Aorta (tissue), 5 donors: ENCODE measurements around the gene CCDC182. TPM values are rescaled to one million over a fixed set of nuclear protein-coding genes. Genes with fewer than 3 reads are reported as not detected.

Experiments
- ATAC-seq: fragments of 200-7000 bp; cut with Tn5 transposase; one replicate; pipeline ENCODE4 v1.9.1; 2022; ENCODE audit warnings: moderate library complexity; ENCODE audit not compliant: low FRiP score
- DNase-seq, 2 donors: peaks; one replicate each; pipeline ENCODE4 v3.0.0-alpha.2; 2020
- H3K27ac ChIP-seq, 2 donors: one replicate each; pipeline ENCODE4 v1.5.1; 2013; ENCODE audit warnings: low read length in 2 of 2, mild to moderate bottlenecking in 2 of 2, moderate library complexity in 2 of 2, control low read depth in 1 of 2, inconsistent platforms in 1 of 2, low read depth in 1 of 2
- H3K27me3 ChIP-seq, 2 donors: one replicate each; pipeline ENCODE4 v1.6.1; 2013; ENCODE audit warnings: control low read depth in 1 of 2, low read length in 1 of 2, mild to moderate bottlenecking in 1 of 2, moderate library complexity in 1 of 2; ENCODE audit not compliant: insufficient read depth in 2 of 2, control insufficient read depth in 1 of 2
- H3K36me3 ChIP-seq, 2 donors: one replicate each; pipeline ENCODE4 v1.6.1; 2013; ENCODE audit warnings: control low read depth in 1 of 2, low read length in 1 of 2, mild to moderate bottlenecking in 1 of 2; ENCODE audit not compliant: insufficient read depth in 2 of 2, control insufficient read depth in 1 of 2
- H3K4me1 ChIP-seq, 2 donors: one replicate each; pipeline ENCODE4 v1.6.1; 2013; ENCODE audit warnings: low read length in 2 of 2, control low read depth in 1 of 2, mild to moderate bottlenecking in 1 of 2, moderate library complexity in 1 of 2; ENCODE audit not compliant: insufficient read depth in 2 of 2, control insufficient read depth in 1 of 2
- H3K4me3 ChIP-seq, 2 donors: one replicate each; pipeline ENCODE4 v1.5.1; 2013; ENCODE audit warnings: low read length in 2 of 2, control low read depth in 1 of 2, mild to moderate bottlenecking in 1 of 2
- H3K9me3 ChIP-seq: one replicate; pipeline ENCODE4 v1.6.1; 2013; ENCODE audit warnings: mild to moderate bottlenecking, low read length; ENCODE audit not compliant: control insufficient read depth
- WGBS, 2 donors: extraction: QIAGEN DNeasy Blood & Tissue Kit; methylation state at CpG; one replicate each; pipeline ENCODE4 v1.1.7; 2013; 5-methylcytosine and 5-hydroxymethylcytosine counted together
- intact Hi-C, 2 donors: fragments of 100-400 bp; cut with DNase I; formaldehyde crosslinking; loops; one replicate each; pipeline versions ENCODE4 v1.14.2 to v1.15.0; 2022
- polyA plus RNA-seq, 2 donors: library from polyadenylated mRNA; stranded (reverse); fragments of 200-250 nt; gene quantifications; one replicate each; pipeline ENCODE4 v1.2.3, GENCODE V29; 2013
- total RNA-seq, 2 donors: library from RNA; stranded (reverse); fragmentation: NEBNext Ultra II Directional; extraction: Animal tissue kit (Norgen Biotek cat#: 25700); gene quantifications; one replicate each; pipeline ENCODE4 v1.2.1, GENCODE V29; 2021
- donor health status: healthy with polysubstance abuse.
- donor health status: Bipolar disorder and iron deficiency.
- donor health status: DM: no; HTN: no; CAD: no.
- donor health status: DM: no; HTN: no; CAD: no.
- donor health status: DM: yes; HTN: yes; CAD: no.

Gene CCDC182
- total and polyA plus RNA-seq, 4 donors, result not detected

DNA sequence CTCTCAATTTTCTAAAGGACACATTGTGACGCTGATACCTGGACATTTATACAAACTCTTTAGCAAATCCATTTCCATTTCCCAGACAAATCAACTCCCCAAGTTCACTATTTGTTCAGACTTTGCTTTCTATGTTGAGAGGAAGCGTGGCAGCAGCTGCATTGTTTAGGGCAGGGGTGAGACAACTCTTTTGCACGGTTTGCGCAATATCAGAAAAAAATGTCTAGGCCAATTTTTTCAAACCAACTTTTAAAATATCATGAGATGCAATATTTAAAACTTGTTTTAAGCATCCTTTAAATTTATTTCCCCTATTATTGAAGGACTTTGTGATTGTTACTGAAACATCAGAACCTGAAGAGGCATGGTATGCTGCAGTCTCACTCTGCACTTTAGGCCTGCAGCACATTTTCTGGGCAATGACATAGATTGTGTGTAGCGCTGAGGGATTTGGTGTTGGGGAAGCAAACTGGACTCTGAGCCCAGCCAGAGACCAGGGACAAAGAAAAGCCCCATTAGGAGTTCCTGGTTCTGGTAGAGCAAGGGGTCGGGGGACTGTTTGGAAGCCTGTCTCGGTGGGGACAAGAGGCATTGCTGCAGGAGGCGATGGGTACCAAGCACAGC is 6.4 kb upstream of the CCDC182 start:
- intact Hi-C loops, result no loop called here
- no peak overlapping the region for H3K27ac ChIP-seq
- no peak for ATAC-seq

DNA sequence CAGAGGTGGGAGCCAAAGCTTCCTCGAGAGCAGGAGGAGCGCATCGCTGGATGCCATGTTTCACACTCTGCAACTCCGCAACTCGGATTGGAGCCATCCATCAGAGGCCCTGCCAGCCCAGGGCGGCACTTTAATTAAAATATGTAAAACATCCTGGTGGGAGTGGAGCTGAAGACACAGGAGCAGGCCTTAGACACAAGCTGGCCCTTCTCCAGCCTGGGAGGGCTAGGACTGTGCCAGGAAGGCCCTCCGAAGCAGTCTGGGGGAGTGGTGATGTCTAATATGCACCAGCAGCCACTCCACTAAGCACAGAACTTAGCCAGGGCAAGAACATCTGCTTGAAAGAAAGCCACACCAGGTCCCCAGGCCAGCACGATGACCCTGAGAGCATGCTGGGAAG is 5.8 kb upstream of the CCDC182 start:
- no peak for ATAC-seq
- Histone ChIP-seq H3K4me3 (no peak overlapping the region), H3K9me3 (no peaks in the 10 kb centered on the region), H3K4me1 (no peaks in the 10 kb centered on the region), H3K36me3 (no peaks in the 10 kb centered on the region), H3K27me3 (no peaks in the 10 kb centered on the region), H3K27ac (no peak overlapping the region)
- DNase-seq, result no peak
- WGBS, 2 donors, result 59 to 60% methylated on average over 8 of the region's 8 CpGs
- intact Hi-C loops, result no loop called here

More for the DNA sequence above, 6.4 kb upstream of the CCDC182 start:
- no peak for DNase-seq
- no peaks in the 10 kb centered on the region for H3K4me1 ChIP-seq
- H3K27me3 ChIP-seq, result no peaks in the 10 kb centered on the region
- no peaks in the 10 kb centered on the region for H3K36me3 ChIP-seq
- no peaks in the 10 kb centered on the region for H3K9me3 ChIP-seq
- H3K4me3 ChIP-seq, result no peak overlapping the region
- 91 to 93% methylated on average over 8 of the region's 8 CpGs for WGBS, 2 donors

DNA sequence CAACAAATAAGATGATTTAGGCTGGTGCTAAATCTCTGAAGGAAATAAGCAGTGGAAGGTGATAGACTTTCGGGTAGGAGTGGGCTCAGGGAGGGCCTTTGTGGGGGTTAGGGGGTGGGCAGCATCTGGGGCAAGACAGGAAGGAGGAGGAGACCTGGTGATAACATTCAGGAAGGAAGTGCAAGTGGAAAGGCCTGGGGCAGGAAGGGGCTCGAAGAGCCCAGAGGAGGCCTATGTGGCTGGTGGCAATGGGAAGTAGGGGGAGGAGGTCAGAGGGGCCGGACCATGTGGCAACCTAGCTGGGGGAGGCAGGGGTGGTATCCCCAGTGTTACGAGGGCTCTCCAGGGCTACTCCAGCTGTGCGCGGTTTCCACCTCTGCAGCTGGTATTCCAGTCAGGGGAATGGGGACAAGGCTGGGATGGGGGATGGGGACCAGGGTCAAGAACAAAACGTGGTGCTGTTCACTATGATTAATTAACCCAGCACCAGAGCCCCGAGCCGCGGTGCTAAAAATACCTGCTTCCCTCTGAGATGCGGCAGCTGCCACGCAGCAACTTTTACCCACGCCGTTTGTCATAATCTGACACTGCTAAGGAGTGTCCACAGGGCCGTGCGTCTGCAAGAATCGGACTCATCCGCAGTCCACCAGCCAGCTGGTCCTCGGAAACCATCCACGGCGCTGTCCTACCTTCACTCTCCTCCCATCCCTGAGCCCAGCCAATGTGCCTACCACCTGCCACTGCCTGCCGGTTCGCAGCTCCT is 5.2 kb upstream of the CCDC182 start:
- no peak overlapping the region for H3K4me3 ChIP-seq
- no peaks in the 10 kb centered on the region for H3K4me1 ChIP-seq
- DNase-seq (no peak), ATAC-seq (no peak)
- H3K27me3 ChIP-seq, result no peaks in the 10 kb centered on the region
- H3K9me3 ChIP-seq, result no peaks in the 10 kb centered on the region
- H3K36me3 ChIP-seq, result no peaks in the 10 kb centered on the region
- H3K27ac ChIP-seq, result no peak overlapping the region
- intact Hi-C loops, result no loop called here
- WGBS, 2 donors, result 56 to 60% methylated on average over 23 of the region's 23 CpGs

DNA sequence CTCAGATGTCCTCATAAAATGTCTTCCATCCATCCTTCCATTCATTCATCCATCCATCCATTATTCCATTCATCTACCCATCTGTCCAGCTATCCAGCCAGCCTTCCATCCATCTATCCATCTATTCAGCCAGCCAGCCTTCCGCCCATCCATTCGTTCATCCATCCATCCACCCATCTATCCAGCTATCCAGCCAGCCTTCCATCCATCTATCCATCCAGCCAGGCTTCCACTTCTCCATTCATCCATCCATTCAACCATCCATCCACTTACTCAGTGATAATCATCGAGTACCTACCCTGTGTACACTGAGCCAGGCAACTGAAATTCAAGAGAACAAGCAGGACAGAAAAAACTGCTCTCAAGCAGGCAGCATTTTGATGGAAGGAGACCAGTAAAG is 4.6 kb upstream of the CCDC182 start:
- 90 to 94% methylated on average over 3 of the region's 3 CpGs for WGBS, 2 donors
- intact Hi-C loops, result loop anchor here (5.0 kb wide), 2 partner anchors 507 to 617 kb away; no protein-coding TSS in a partner anchor
- H3K4me3 ChIP-seq, result no peak overlapping the region

DNA sequence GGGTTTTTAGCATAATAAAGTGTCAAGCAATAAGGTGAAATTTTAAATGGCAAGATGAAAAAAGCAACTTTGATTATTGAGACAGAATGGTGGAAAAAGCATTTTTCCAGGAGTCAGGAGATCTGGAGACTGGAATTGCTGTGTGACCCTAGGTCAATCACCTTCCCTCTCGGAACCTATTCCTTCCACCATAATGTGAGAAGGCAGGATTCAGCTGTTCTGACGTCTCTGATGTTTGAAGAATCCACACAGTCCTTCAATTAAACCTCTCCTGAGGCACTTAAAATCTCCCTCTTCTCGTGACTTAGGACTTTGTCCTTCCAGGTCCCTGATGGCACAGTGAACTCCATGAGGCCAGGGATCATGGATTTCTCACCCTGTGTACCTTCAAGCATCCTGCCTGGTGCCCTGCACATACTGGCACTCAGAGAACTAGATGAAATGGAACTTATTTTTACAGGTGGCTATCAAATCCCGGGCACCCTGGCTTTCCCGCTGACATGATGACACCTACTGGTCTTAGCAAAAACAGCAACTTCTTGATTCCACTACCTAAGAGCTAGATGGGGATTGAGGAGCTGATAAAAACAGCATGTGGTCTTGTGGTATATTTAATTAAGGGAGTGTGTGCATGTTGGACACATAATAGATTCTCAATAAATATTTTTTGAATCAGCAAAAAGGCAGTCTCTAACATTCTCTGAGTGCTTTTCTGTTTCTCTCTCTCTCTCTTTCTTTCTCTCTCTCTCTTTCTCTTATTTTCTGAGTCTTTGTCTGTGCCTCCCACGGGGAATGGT is 2.3 kb upstream of the CCDC182 start:
- intact Hi-C loops, result loop anchor here (2.0 to 5.0 kb wide), 3 partner anchors 505 to 617 kb away; no protein-coding TSS in a partner anchor
- no peaks in the 10 kb centered on the region for H3K27me3 ChIP-seq
- DNase-seq (no peak), ATAC-seq (peak; percentile 54)
- H3K9me3 ChIP-seq, result no peaks in the 10 kb centered on the region
- no peak overlapping the region for H3K27ac ChIP-seq
- no peaks in the 10 kb centered on the region for H3K36me3 ChIP-seq
- H3K4me3 ChIP-seq, result no peak overlapping the region
- no peaks in the 10 kb centered on the region for H3K4me1 ChIP-seq
- WGBS, 2 donors, result 22 to 29% methylated on average over 6 of the region's 6 CpGs

More for the DNA sequence above, 4.6 kb upstream of the CCDC182 start:
- Histone ChIP-seq H3K4me1 (no peaks in the 10 kb centered on the region), H3K9me3 (no peaks in the 10 kb centered on the region), H3K27ac (no peak overlapping the region), H3K36me3 (no peaks in the 10 kb centered on the region), H3K27me3 (no peaks in the 10 kb centered on the region)
- no peak for DNase-seq
- ATAC-seq, result no peak

DNA sequence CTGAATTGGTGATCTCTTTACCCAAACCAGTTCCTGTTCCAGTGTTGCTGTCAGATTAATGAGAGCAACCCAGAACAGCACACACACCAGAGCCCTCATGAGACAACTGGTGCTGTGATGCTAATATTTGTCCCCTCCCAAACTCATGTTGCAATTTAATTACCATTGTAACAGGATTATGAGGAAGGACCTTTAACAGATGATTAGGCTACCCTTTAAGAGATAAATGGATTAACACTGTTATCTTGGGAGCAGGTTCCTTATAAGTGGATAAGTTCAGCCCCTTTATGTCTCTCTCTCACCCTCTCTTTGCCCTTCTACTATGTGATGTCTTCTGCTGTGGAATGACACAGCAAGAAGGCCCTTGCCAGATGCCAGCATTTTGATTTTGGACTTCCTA is 1.1 kb upstream of the CCDC182 start:
- Histone ChIP-seq H3K4me3 (no peak overlapping the region), H3K36me3 (no peaks in the 10 kb centered on the region), H3K9me3 (no peaks in the 10 kb centered on the region), H3K27ac (no peak overlapping the region), H3K4me1 (no peaks in the 10 kb centered on the region), H3K27me3 (peaks cover 0 to 2% of the 10 kb centered on the region in 2 donors)
- ATAC-seq (no peak), DNase-seq (no peak)
- intact Hi-C loops, result loop anchor here (2.0 to 5.0 kb wide), 3 partner anchors 504 to 615 kb away; no protein-coding TSS in a partner anchor

DNA sequence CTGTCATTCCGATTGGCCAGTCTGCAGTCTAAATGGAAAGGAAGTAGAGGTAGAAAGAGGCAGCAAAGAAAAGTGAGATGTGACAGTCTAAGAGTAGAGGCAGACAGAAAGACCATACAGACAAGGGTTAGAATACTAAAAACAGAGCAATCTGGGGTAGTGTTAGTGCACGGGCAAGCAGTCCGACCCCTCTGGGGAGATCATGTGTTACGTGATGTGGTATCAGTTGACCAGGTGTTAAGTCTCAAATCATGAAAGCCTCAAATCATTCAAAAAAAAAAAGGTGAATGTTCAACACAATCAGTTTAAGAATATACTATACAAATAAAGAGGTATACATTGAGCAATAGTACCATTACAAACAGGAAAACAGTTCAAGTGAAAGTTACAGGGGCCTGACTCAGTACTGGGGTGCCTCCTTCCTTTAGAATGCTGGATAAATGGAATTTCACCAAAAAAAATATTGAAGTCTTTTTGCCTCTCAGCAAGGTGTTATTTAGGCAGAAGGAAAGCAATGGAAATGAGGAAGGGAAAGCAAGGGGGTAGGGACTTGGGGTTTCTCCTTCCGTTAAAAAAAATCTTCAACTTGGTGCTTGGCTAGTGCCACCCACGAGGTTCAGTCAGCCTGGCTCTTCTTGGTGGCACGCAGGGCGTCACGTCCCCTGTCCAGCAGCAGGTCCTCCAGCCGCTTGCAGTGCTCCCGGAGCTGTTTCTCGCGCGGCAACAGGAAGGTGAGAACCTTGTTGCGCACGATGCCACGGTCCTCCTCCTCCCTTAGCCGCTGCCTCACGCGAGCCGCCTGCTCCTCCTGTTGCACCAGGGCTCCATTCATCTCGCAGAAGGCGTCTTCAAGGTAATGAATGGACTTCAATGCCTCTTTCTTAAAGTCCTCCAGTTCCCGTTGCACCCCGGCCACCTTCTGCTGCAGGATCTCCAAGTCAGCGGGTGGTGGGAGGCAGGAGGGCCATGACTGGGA is 616 bp downstream of the CCDC182 start:
- ATAC-seq, result no peak
- 86% methylated on average over 26 of the region's 26 CpGs for whole genome bisulfite sequencing, 2 donors

DNA sequence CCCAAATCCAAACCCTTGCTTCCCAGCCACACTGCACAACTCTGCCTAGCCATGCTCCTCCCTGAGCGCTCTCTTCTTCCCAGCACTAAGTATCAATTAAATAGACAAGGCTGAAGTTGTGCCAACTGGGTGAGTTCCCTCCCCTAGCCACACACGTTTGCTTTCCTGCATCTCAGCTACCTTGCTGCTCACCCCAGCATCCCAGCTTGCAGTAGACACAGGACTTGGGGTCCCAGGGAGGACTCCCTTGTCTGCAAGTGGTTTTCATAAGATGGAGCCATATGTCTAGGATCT is 4.9 kb downstream of the CCDC182 start:
- H3K27me3 ChIP-seq, result peaks cover 0 to 2% of the 10 kb centered on the region in 2 donors
- no peak overlapping the region for H3K4me3 ChIP-seq
- H3K36me3 ChIP-seq, result no peaks in the 10 kb centered on the region
- intact Hi-C loops, result no loop called here
- no peaks in the 10 kb centered on the region for H3K4me1 ChIP-seq
- no peaks in the 10 kb centered on the region for H3K9me3 ChIP-seq
- ATAC-seq, result no peak
- 45 to 56% methylated on average over 2 of the region's 2 CpGs for WGBS, 2 donors
- DNase-seq, result no peak
- no peak overlapping the region for H3K27ac ChIP-seq

More for the DNA sequence above, 616 bp downstream of the CCDC182 start:
- H3K4me3 ChIP-seq, result no peak overlapping the region
- H3K4me1 ChIP-seq, result no peaks in the 10 kb centered on the region
- no peak overlapping the region for H3K27ac ChIP-seq
- H3K36me3 ChIP-seq, result no peaks in the 10 kb centered on the region
- DNase-seq, result no peak
- H3K27me3 ChIP-seq, result peaks cover 0 to 2% of the 10 kb centered on the region in 2 donors
- no peaks in the 10 kb centered on the region for H3K9me3 ChIP-seq
- intact Hi-C loops, result loop anchor here (5.0 kb wide), 2 partner anchors 502 to 612 kb away; no protein-coding TSS in a partner anchor
